ENCODE measurements around the gene HHAT. TPM values are rescaled to one million over a fixed set of nuclear protein-coding genes. Genes with fewer than 3 reads are reported as not detected.
A peak's percentile ranks its signal among the peaks of the same experiment; 100 is the strongest.

HHAT gene
- total and polyA plus RNA-seq, 9 of the 15 experiments (the other 6 are each of a cell fraction or from before 2014, with no cell fraction given) = 0.07 to 0.16 (median 0.13) TPM; not detected in 1

DNA sequence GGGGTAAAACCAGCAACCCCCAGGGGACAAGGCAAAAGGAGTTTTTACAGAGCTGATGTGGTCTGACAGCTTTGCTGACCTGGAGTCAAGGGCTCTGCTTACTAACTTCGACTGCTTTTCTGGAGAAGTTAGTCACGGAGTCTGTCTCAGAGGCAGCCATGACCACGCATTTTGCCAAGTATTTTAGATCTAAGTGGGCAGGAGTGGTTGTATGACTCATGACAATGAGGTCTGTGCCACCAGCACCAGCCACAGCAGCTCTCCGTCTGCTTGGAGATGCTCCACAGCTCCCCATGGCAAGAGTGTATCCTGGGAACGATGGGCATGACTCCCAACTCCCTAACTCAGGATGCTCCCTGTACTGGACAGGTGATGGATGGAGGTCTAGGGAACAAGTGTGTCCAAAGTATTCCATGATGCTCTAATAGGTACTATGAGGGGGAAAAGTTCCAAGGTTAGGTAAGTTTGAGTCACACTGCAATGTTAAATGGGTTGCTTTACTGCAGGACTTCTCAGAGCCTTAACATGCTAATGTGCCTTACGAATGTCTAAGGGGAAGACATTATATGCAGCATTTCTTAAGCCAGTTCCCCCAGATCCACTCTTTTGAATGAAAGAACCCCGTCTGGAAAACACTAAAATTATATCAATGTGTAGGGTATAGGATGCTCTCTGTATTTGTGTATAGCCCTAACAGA lies 359.0 kb downstream of the HHAT start:
- ChIA-PET CTCF (ENCODE audit: low intra/inter-chr PET ratio) (no interaction called here), POLR2A (interaction anchor here (0.6 kb wide), 1 partner anchor 9 kb away, joined by 3 read pairs; no protein-coding TSS in a partner anchor)
- H3K9me1 ChIP-seq (ENCODE audit: control insufficient read depth, insufficient read depth, low read length) = no peaks in the 10 kb centered on the region
- FAIRE-seq (no peak), ATAC-seq (no peak), DNase-seq (ENCODE audit: extremely low read depth in 1 of 4, low spot score in 3 of 4) (no peak)
- H3K4me3 ChIP-seq = no peak overlapping the region
- H3K9me3 ChIP-seq (replicated peaks; ENCODE audit: control insufficient read depth, insufficient read depth, low read depth, low read length) = no peaks in the 10 kb centered on the region
- H3K27ac ChIP-seq (ENCODE audit: extremely low read depth, low read depth, low read length) = no peak overlapping the region
- no peak overlapping the region for H3K4me2 ChIP-seq (ENCODE audit: insufficient read depth, low read length)
- no peaks in the 10 kb centered on the region for H3K79me2 ChIP-seq (ENCODE audit: control insufficient read depth, insufficient read depth, low read length)
- no TSS peak for BruUV-seq (replicated peaks)
- WGBS (ENCODE audit: insufficient coverage, low coverage, missing lambda C conversion rate) = 3% methylated on average over 7 of the region's 7 CpGs
- no peaks in the 10 kb centered on the region for H3K36me3 ChIP-seq (ENCODE audit: control insufficient read depth, insufficient read depth, low read length)
- in situ Hi-C loops (cut with MboI) (no loop called here), intact Hi-C loops (cut with micrococcal nuclease) (no loop called here)
- H3K27me3 ChIP-seq (ENCODE audit: control insufficient read depth in 2 of 2, insufficient read depth in 2 of 2, low read length in 2 of 2) = peaks cover 0 to 9% of the 10 kb centered on the region in 2 experiments; a peak in 1 of 5 replicates
- H4K20me1 ChIP-seq (replicated peaks; ENCODE audit: control insufficient read depth, insufficient read depth, low read length) = no peaks in the 10 kb centered on the region; the same call in 1 of the 2 replicates
- TF ChIP-seq NR3C1 (CRISPR knock-in tag; IDR thresholded peaks at IDR 0.05) (no peak), ZNF239 (CRISPR knock-in tag; IDR thresholded peaks at IDR 0.05) (peak; percentile 92)
- H3K9ac ChIP-seq (ENCODE audit: insufficient read depth in 1 of 2, low read depth in 2 of 2, low read length in 2 of 2) = no peak overlapping the region
- H3K4me1 ChIP-seq (replicated peaks in 1 of 2; ENCODE audit: control insufficient read depth in 2 of 2, insufficient read depth in 2 of 2, low read length in 2 of 2) = 0 out of 5 replicates have a peak, but pooled peaks cover 0 to 2% of the 10 kb centered on the region in 2 experiments
- H2AFZ ChIP-seq (ENCODE audit: low read depth, low read length) = no peak overlapping the region

DNA sequence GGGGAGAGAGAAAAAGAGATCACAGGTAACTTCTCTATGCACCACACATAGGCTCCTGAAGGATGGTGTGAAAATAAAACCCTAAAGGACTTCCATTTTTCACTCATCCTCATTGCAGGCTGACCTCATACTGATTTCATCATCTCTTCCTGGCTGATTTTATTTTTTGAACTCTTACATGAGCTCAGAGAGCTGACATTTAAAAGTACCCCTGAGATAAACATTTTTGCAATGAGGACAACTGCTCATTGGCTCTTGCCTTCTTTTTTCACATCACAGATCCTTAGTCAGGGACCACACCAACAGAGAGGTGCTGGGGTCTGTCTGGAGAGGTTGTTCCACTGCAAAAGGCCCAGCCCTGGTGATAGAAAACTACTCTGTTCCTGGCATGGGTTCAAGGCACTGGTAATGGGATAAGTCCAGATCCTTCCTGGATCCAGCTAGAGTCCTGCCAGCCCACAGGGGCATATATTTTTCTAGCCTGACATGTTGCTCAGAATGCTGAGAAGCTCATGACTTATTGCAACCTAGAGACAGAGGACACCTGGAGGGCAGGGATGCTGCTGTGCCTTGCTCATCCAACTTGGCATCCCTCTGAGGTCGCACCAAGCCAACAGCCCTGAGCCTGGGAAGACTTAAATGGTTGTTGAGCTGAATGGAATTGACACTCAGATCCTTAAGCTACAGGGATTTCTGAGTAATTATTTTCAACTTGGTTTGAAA lies 360.0 kb downstream of the HHAT start:
- no peak overlapping the region for H3K4me3 ChIP-seq
- no peak overlapping the region for H3K27ac ChIP-seq (ENCODE audit: extremely low read depth, low read depth, low read length)
- H3K36me3 ChIP-seq (ENCODE audit: control insufficient read depth, insufficient read depth, low read length) = no peaks in the 10 kb centered on the region
- in situ Hi-C loops (cut with MboI) (no loop called here), intact Hi-C loops (cut with micrococcal nuclease) (no loop called here)
- H3K9ac ChIP-seq (ENCODE audit: insufficient read depth in 1 of 2, low read depth in 2 of 2, low read length in 2 of 2) = no peak overlapping the region
- ChIA-PET POLR2A (interaction anchor here (0.8 kb wide), 1 partner anchor 23 kb away, joined by 3 read pairs; no protein-coding TSS in a partner anchor), CTCF (ENCODE audit: low intra/inter-chr PET ratio) (no interaction called here)
- H3K9me3 ChIP-seq (replicated peaks; ENCODE audit: control insufficient read depth, insufficient read depth, low read depth, low read length) = no peaks in the 10 kb centered on the region
- ATAC-seq (no peak), DNase-seq (ENCODE audit: extremely low read depth in 1 of 4, low spot score in 3 of 4) (no peak), FAIRE-seq (no peak)
- H3K79me2 ChIP-seq (ENCODE audit: control insufficient read depth, insufficient read depth, low read length) = no peaks in the 10 kb centered on the region
- H3K4me1 ChIP-seq (replicated peaks in 1 of 2; ENCODE audit: control insufficient read depth in 2 of 2, insufficient read depth in 2 of 2, low read length in 2 of 2) = 0 out of 5 replicates have a peak, but pooled peaks cover 0 to under 1% of the 10 kb centered on the region in 2 experiments
- no peak overlapping the region for H3K4me2 ChIP-seq (ENCODE audit: insufficient read depth, low read length)
- H2AFZ ChIP-seq (ENCODE audit: low read depth, low read length) = no peak overlapping the region
- WGBS (ENCODE audit: insufficient coverage, low coverage, missing lambda C conversion rate) = 0% methylated on average over 1 of the region's 1 CpG
- H3K9me1 ChIP-seq (ENCODE audit: control insufficient read depth, insufficient read depth, low read length) = no peaks in the 10 kb centered on the region
- peaks cover 2% of the 10 kb centered on the region; the same call in 1 of the 2 replicates for H4K20me1 ChIP-seq (replicated peaks; ENCODE audit: control insufficient read depth, insufficient read depth, low read length)
- BruUV-seq (replicated peaks) = no TSS peak
- peaks cover 0 to 5% of the 10 kb centered on the region in 2 experiments; a peak in 1 of 5 replicates for H3K27me3 ChIP-seq (ENCODE audit: control insufficient read depth in 2 of 2, insufficient read depth in 2 of 2, low read length in 2 of 2)
- TF ChIP-seq, protein P1, sequence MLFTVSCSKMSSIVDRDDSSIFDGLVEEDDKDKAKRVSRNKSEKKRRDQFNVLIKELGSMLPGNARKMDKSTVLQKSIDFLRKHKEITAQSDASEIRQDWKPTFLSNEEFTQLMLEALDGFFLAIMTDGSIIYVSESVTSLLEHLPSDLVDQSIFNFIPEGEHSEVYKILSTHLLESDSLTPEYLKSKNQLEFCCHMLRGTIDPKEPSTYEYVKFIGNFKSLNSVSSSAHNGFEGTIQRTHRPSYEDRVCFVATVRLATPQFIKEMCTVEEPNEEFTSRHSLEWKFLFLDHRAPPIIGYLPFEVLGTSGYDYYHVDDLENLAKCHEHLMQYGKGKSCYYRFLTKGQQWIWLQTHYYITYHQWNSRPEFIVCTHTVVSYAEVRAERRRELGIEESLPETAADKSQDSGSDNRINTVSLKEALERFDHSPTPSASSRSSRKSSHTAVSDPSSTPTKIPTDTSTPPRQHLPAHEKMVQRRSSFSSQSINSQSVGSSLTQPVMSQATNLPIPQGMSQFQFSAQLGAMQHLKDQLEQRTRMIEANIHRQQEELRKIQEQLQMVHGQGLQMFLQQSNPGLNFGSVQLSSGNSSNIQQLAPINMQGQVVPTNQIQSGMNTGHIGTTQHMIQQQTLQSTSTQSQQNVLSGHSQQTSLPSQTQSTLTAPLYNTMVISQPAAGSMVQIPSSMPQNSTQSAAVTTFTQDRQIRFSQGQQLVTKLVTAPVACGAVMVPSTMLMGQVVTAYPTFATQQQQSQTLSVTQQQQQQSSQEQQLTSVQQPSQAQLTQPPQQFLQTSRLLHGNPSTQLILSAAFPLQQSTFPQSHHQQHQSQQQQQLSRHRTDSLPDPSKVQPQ (CRISPR knock-in tag; IDR thresholded peaks at IDR 0.05; ENCODE audit: borderline replicate concordance) = no peak
- TF ChIP-seq KAT2B (IDR thresholded peaks at IDR 0.05; ENCODE audit: low read depth, low read length) (no peak), CEBPG (CRISPR knock-in tag; IDR thresholded peaks at IDR 0.05) (no peak), CEBPG (tag; conservative IDR thresholded peaks at IDR 0.05 in 1 of 2, IDR thresholded peaks at IDR 0.05 in 1 of 2) (peak; percentile 32 to 62), ATF3 (IDR thresholded peaks at IDR 0.05) (peak; percentile 62), ATF3 (CRISPR knock-in tag; conservative IDR thresholded peaks at IDR 0.05) (no peak)
